Activated naive CD4-positive, alpha-beta T cell treated with anti-CD3 and anti-CD28 coated beads, Interleukin-2, amount 50 U/mL, for 16 hours (primary cell): ENCODE results near the gene TAF11.
"Not testable (repeated sequence)": the region's sequence is repeated elsewhere in the genome, so short reads cannot be mapped to it uniquely, and the experiment has no call there.

Experiments used
- DNase-seq: peaks from one replicate; pipeline ENCODE4 v3.0.0-alpha.2; 2020

Gene TAF11

GRCh38 chr6:34864007-34864406, 23.8 kb downstream of the TAF11 start:
- DNase-seq, result no peak

- no peak for DNase-seq
Observed at GRCh38 chr6:34860776-34861175, 27.1 kb downstream of the TAF11 start.

- DNase-seq, result no peak
Observed at GRCh38 chr6:34859951-34860350, 27.9 kb downstream of the TAF11 start.

- DNase-seq, result no peak
Observed at GRCh38 chr6:34858681-34859080, 29.2 kb downstream of the TAF11 start.

GRCh38 chr6:34855463-34855862, 32.4 kb downstream of the TAF11 start:
- no peak for DNase-seq

GRCh38 chr6:34852406-34853085, 35.3 kb downstream of the TAF11 start:
- no peak for DNase-seq

- DNase-seq, result no peak
Observed at GRCh38 chr6:34851361-34851760, 36.5 kb downstream of the TAF11 start.

- DNase-seq, result not testable (repeated sequence)
Observed at GRCh38 chr6:34849066-34849465, 38.8 kb downstream of the TAF11 start.

- DNase-seq, result no peak
Observed at GRCh38 chr6:34839666-34840352, 48.0 kb downstream of the TAF11 start.

GRCh38 chr6:34837528-34837927, 50.3 kb downstream of the TAF11 start:
- DNase-seq, result no peak

- DNase-seq, result no peak
Observed at GRCh38 chr6:34836451-34836850, 51.4 kb downstream of the TAF11 start.

- no peak for DNase-seq
Observed at GRCh38 chr6:34836008-34836407, 51.8 kb downstream of the TAF11 start.

- no peak for DNase-seq
Observed at GRCh38 chr6:34834789-34835518, 52.9 kb downstream of the TAF11 start.

- DNase-seq, result no peak
Observed at GRCh38 chr6:34832942-34833341, 54.9 kb downstream of the TAF11 start.

GRCh38 chr6:34829137-34829536, 58.7 kb downstream of the TAF11 start:
- DNase-seq, result no peak
